GM21390 (cell line): ENCODE results near the gene CRYBG3.

Experiments used
- ATAC-seq: cut with Tn5 transposase; IDR thresholded peaks from one replicate; pipeline ENCODE4 v1.9.1; 2021; ENCODE audit not compliant: unreplicated experiment

The CRYBG3 gene

DNA sequence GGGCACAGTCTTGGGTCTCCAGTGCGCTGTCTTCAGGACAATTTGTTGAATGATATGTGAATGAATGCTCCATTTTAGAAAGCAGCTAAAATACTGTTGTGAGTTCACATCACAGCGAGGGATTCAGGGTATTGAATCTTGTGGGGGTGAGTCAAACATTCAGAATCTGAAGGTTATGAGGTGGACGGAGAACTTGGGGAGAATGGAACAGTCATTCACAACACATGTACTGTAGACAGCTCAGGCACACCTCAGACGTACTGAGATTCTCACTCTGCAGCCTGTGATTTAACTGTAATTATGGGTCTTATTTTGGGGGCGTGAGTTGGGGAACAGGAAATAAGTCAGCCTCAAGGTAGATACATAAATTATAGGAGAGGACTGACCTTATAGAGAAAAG lies 13.9 kb downstream of the CRYBG3 start:
- ATAC-seq = no peak

DNA sequence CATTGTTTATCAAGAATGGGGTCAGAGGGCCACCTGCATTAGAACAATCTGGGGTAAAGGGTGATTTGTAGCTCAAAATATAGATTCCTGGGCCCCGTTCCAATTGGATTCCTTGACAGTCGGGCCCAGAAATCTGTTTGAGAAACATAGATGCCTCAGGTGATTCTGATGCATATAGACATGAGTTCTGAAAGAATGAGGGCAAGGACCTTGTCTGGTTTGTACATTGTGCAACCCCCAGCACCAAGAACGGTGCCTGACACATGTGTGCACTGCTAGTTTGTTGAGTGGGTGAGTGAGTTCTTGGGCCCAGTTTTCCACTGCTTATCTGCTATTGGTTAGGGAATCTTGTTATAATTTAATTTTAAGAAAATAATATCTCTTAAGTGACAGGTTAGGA lies 16.6 kb downstream of the CRYBG3 start:
- ATAC-seq = no peak

DNA sequence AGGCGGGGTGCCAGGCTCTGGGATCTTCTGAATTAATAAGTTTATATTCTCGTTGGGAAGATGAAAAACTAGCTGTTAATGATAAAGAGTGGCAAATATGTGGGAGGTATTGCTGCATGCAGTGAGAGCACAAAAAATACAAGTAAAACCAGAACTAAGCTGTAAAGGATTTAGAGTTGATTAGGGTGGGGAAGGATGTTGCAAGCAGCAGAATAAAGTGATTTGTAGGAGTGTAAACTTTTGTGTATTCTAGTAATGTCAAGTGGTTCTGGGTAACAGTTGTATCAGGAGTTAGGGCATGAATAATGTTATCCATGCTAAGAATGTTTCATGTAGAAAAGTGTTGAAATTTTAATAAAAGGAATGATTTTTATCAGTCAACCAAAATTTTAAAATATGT lies 18.1 kb downstream of the CRYBG3 start:
- ATAC-seq = no peak

DNA sequence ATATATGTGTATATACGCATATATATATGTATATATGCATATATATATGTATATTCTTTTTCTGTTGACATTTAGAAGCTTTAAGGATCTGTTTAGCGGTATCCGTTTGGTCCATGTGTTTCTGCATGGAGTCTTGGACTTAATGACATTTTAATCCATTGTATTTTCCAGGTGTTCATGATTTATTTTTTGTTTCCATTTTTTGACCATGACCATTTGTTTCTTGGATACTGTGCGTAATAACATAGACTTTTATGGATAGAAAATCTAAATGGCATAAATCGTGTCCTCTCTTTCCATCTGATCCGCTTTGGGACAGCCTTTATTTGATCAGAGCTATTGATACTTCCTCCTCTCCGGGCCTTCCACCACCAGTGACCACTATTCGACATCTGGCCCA lies 19.5 kb downstream of the CRYBG3 start:
- no peak for ATAC-seq

DNA sequence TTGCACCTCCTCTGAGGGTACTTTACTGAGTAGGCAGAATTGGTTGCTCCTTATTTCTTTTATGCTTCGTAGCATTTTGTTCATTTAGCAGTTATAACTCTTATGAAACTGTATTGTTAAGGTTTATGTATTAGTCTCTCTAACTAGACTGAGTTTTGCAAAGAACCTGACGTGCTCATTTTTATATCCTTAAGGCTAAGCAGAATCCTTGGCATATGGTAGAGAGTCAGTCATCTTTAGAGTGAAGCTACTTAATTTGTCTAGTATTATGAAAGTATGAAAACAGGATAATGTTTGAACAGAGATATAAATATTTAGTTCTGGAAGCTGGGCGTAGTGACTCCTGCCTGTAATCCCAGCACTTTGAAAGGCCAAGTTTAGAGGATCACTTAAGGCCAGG lies 20.1 kb downstream of the CRYBG3 start:
- ATAC-seq = no peak

DNA sequence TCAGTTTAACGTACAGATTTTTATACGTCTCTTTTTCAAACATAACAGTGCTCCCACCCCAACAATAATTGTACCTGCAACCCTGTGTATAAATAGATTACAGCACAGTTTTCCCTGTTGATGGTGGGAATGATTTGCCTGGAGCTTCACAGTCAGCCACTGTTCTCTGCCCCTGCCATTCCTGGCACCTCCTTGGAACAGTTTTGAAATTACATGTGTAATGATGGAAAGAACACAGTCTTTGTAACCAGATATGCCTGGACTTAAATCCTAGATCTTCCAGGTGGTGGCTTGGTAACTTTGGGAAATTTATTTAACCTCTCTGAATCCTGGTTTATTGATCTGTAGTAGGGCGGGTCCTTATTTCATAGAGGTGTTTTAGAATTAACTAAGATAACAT lies 27.0 kb downstream of the CRYBG3 start:
- no peak for ATAC-seq

DNA sequence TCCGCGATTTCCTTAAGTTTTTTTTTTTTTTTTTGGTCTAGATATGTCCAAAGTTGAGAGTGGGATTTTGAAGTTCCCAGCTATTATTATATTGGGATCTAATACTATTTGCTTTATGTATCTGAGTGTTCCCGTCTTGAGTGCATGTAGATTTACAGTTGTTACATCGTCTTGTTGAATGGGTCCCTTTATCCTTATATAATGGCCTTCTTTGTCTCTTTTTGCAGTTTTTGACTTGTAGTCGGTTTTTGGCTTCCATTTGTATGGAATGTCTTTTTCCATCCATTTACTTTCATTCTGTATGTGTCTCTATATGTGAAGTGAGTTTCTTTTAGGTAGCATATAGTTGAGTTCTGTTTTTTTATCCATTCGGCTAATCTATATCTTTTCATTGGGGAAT lies 35.6 kb downstream of the CRYBG3 start:
- ATAC-seq = no peak

DNA sequence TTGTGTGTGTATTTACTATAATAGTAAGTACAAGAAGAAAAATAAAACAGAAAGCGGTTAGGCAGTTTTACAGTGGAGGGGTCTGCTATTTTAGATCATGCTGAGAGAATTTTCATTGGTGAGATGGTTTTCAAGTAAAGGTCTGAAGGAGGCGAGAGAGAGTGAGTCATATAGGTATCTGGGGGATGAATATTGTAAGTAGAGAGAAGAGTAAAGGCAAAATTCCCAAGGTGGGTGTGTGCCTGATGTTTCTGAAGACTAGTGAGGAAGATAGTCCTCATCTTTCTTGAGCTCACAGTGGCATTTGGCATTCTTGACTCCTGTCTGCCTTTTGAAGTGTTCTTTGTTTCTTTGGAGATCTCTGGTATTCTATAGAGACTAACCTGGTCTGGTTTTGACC lies 38.6 kb downstream of the CRYBG3 start:
- no peak for ATAC-seq

DNA sequence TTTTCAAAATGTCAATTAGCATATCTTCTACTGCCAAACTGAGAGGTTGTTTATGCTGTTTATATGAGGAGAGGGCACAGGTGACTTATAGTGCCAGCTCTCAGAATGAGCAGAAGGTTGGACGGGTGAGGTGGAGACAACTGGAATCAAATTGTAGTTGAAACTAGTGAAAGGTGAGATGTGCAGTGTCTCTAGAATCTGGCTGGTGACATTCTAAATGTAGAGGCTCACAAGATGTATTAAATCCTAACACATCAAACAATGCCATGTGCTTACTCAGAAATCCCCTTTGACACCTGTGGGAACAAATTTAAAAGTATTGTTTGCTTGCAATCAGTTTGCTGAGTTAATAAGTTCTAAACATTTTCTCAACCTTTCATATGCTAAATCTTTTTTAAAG lies 40.8 kb downstream of the CRYBG3 start:
- ATAC-seq = no peak

DNA sequence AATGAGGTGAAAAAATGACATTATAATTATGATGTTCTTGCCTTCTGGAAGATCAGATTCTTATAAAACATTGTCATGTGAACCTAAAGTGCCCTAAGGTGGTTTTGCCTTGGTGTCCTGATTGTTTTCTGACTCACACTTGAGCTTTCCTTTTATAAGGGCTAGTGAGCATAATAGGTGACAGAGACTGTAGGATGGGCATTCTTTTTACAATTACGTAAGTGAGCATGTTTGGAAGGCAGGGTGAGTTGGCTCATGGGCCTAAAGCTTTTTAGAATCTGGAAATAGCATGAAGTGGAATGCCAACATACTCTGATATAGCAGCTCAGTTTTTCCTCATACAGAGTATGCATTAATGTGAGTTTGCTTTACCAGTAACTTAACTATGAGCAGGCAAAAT lies 41.2 kb downstream of the CRYBG3 start:
- ATAC-seq = no peak

DNA sequence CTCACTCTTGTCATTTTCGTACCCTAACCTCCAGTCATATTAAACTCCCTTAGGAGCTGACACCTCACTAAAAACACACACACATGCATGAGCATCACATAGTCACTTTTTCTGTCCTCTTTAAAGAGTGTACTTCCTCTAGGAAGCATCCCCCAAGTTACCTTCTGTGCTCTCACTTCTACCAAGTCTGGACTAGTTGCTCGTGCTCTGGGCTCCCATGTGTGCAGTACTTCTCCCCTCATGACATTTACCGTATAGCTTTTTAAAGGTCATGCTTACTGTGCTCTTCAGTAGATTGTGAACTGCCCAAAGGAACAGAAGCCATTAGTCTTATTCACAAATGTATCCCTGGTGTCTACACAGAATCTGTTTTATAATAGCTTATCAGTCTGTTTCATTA lies 42.0 kb downstream of the CRYBG3 start:
- ATAC-seq = no peak

DNA sequence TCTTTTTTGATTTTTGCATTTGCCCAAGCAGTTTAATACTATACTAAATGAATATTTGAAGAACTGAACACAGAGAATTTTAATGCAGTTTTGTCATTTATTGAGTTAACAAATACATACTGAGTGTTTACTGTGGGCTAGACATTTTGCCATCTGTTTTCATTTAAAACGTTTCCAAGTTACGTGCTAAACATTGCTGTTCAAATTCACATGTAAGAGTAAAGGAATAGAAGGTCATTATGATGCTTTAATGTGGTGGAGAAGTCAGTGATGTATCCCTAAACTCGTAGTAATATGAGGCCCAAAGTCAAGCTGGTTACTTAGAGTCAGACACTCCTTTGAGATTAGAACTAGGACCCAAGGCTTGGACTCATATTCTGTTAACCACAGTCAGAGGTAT lies 49.4 kb downstream of the CRYBG3 start:
- no peak for ATAC-seq

DNA sequence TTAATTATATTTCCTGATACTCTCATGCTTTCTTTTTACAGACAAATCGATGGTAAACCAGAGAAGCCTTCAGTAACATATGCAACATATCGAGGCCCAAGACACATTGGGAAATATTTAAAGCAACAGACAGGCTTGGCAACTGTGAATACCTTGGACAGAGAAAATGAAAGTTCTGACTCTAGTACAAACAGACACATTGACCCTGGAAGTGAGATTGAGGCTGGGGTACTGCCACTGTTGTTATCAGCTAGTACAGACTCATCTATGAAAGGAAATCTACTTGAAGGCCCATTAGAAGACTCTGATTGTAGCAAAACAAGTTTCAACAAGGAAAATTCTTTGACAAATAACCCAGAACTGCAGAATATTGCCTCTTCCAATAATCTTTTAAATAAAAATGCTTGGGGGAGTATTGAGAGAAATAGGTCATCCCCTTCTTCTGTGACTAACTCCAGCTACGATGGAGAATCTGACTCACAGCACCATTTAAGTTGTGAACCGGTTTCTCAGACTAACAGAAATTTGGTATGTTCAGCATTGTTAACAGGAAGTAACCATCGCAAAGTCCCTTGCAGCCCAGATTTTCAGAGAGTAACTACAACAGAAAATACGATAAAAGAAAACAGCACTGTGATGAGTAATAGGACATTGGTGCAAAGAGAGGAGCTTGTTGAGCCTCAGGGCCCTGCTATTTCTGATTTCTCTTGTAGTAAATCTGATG lies 50.2 kb downstream of the CRYBG3 start:
- ATAC-seq = no peak

DNA sequence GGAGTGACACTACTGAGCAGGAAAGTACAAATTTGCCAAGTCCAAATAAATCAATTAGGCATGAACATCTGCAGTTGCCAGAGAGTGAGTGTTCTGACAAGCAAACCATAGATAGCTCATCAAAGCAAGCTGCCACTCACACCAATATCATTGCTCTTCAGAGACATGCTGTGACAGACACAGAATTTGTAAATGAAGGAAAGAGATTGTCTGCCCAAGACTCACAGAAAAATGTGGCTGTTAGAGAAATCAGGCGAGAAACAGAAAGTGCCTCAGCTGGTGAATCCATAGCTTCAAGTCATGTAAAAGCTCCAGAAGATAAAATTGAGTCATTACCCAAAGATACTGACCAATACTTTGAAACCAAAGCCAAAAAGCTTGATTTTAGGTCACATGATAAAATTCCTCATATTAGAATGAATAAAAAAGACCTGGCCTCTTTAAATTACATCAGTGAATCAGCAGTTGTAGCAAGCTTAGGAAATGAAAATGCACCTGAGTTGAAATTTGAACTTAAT lies 50.8 kb downstream of the CRYBG3 start:
- no peak for ATAC-seq

DNA sequence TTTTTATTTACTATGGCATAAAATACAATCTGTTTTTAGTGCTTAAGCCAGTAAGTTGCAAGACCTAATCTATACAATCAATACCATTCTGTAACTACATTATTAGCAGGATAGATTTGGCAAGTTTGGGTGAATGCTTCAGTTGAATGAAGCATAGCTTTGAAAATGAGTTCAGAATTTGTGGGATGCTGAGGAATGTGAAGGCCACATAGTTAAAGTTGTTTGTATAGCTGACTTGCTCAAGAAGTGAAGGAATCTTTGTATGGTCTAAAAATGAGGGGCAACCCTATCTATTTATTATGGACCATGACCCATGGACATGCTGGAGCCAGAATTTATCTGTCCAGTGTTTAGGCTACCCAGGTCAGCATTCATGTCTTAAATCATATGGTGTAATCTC lies 58.5 kb downstream of the CRYBG3 start:
- no peak for ATAC-seq

DNA sequence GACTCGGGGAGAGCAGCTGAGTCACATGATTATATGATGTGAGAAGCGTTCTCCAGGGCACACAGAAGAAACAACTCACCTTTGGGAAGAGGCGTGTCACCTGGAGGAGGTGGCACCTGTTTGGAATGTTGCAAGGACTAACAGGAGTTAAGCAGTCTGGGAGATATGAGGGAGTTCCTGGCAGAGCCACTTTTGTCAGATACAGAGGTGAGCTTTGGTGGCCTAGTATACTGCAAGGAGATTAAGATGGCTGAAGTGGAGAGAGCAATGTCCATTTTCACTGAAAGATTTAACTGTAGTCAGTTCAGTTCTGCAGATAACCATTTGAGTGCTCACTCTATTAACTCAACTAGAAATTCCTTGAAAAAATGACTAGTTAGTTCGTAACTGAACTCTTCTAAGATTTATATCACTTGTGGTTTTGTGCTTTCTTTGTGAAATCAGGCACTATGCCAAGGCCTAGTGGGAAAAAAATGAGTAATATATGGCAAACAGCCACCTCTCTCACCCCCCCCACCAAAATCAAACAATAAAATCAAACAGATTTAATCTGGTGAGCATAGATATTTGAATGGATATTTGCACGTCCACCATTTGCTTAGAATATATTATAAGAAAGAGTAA lies 61.3 kb downstream of the CRYBG3 start:
- ATAC-seq = no peak

DNA sequence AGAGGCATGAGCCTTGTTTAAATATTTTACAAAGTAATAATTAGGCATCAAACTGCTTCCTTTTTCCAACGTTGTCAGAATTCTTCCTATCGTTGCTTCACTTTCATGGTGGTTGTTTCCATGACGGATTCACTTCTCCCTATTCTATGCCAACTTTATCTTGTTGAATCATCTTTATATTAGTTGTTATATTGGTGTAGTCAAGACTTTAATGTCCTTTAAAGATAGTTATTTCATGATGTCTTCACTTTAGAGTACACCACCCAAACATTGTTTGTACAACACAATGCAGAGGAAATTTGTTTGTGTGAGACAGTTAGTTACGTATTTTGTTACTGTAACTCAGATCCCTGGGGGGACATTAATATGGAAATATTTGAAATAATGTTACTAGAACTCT lies 61.9 kb downstream of the CRYBG3 start:
- ATAC-seq = no peak

DNA sequence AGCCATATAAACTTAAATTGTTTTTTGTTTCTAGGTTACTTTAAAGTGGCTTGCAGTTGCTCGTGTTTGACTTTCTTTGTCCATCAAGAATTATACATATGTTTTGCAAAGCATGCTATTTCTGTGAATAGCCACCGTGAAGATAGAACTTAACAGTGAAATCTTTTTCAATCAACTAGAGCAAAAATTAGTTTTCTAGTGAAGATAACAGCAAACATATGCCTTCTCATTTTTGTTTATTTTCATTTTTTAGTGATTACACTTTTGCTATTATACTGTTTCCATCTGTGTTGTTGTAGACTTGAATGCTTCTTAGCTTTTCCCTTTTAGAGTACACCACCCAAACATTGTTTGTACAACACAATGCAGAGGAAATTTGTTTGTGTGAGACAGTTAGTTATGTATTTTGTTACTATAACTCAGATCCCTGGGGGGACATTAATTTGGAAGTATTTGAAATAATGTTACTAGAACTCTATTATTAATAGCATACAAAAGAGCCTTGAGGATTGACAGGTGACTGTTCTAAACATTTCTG lies 62.8 kb downstream of the CRYBG3 start:
- ATAC-seq = no peak

DNA sequence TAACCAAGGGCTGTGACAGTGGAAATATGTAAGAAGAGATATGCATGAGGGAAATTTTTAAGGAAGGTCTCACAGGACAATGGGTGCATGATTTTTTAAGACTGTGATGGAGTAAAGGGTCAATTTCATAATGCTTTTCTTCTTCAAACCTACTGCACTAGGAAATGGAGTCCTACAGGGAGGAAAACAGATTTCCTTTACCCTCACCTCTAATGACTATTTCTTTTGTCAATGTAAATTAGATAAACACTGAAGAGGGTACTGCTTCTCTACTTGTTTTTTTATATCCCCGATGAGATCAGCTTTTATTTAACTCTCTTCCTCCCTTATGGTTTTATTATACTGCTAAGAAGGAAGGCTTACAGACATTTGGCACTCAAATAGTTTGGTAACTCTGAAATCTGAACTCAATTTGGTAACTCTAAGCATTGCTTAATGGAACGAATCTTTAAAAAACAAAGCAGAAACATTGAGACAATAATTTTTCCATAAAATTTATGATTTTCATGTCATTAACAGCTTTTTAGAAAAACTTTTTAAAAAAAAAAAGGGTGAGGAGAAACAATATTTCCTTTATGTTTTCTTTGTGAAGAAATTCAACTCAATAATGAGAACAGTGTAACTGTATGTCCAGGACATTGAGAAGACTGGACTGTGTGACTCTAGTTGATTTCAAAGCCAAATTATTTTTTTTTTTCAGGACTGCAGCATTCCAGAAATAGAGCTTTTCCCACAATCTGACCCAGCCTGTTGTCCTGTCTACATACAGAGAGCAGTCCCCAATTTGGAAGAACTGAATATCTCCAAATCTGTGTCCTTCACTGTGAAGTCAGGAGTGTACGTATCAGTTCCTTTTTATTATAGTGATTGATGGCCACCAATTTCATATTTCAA lies 64.4 kb downstream of the CRYBG3 start:
- ATAC-seq = no peak

DNA sequence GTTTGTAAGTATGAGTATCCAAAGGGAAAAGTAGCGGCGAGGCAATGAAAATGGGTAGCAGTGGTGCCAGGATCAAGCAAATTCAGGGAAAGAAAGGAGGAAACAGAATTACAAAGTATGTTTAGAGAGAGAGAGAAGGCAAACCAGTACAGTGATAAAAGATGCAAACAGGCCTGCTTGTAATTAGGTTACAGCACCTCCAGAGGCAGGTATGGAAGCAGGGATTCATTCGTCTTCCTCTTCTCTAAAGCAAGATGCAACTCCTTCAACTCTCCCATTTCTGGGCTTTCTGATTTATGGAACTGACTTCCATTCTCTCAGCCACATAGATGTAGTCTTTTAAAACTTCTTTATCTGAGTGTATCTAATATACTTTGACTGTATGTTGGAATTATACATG lies 68.0 kb downstream of the CRYBG3 start:
- no peak for ATAC-seq

DNA sequence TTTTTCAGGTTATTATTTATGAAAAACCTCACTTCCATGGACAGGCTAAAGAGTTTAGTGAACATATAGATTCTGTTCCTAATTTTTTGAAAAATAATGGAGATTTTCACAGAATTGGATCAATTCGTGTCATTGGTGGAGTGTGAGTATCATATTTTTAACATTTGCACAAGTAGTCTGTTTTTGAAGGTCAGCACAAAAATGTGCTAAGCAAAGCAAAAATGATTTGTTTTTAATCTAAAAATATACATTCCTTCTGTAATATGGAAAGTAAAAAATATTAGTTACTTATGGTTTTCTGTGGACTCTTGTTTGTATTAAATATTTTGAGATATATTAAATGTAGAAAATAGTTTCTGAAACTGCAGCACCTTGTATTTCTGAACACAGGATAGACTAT lies 71.0 kb downstream of the CRYBG3 start:
- ATAC-seq = no peak

DNA sequence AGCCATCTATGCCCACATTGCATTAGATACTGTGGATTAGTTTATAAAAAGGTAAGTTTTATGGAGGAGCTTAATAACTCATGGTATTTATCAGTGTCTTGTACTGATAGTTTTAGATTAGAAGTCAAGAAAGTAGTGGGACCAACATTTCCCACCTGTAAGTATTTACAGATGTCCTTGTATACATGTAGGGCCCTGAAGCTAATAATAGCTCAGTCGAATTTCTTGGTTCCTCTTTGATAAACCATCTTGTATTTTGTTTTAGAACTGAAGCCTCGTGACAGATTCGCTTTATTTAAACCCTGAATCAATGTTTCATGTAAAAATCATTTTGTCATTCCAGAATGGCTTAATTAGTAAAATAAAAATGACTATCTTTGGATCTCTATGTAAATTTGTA lies 73.4 kb downstream of the CRYBG3 start:
- ATAC-seq = peak; percentile 87
